Endothelial cell (in vitro differentiated cells): ENCODE results near the gene DLL4. TPM values are rescaled to one million over a fixed set of nuclear protein-coding genes. Genes with fewer than 3 reads are reported as not detected.

Experiments used
- DNase-seq: peaks from one replicate; pipeline ENCODE4 v3.0.0; 2021; ENCODE audit warnings: low spot score
- H3K27ac Mint-ChIP-seq: one replicate; pipeline ENCODE4 v1.8.0; 2021; ENCODE audit warnings: mixed read lengths, inconsistent platforms; ENCODE audit not compliant: unreplicated experiment
- H3K27me3 Mint-ChIP-seq: one replicate; pipeline ENCODE4 v1.8.0; 2021; ENCODE audit warnings: mild to moderate bottlenecking, moderate library complexity, mixed read lengths, inconsistent platforms; ENCODE audit not compliant: unreplicated experiment
- H3K36me3 Mint-ChIP-seq: one replicate; pipeline ENCODE4 v1.8.0; 2021; ENCODE audit warnings: mild to moderate bottlenecking, low read depth, mixed read lengths, inconsistent platforms; ENCODE audit not compliant: unreplicated experiment
- H3K4me1 Mint-ChIP-seq: one replicate; pipeline ENCODE4 v1.8.0; 2021; ENCODE audit warnings: mild to moderate bottlenecking, mixed read lengths, inconsistent platforms; ENCODE audit not compliant: unreplicated experiment
- H3K4me3 Mint-ChIP-seq: one replicate; pipeline ENCODE4 v1.8.0; 2021; ENCODE audit warnings: mild to moderate bottlenecking, mixed read lengths, inconsistent platforms; ENCODE audit not compliant: unreplicated experiment
- H3K9me3 Mint-ChIP-seq: one replicate; pipeline ENCODE4 v1.8.0; 2021; ENCODE audit warnings: mixed read lengths, inconsistent platforms; ENCODE audit not compliant: unreplicated experiment
- total RNA-seq: library from RNA; stranded (reverse); fragmentation: NEBNext Ultra II Directional; extraction: Animal tissue kit (Norgen Biotek cat#: 25700); gene quantifications from one replicate; pipeline ENCODE4 v1.2.1, GENCODE V29; 2021; ENCODE audit not compliant: unreplicated experiment
- TF ChIP-seq, protein P1 (sequence below): fragments of 200-600 bp; sonication (generic); IDR thresholded peaks from one replicate; pipeline ENCODE4 v1.5.0; 2021; ENCODE audit warnings: antibody characterized with exemption; ENCODE audit not compliant: unreplicated experiment

DLL4 gene
- total RNA-seq, 1 donor from 2014 or later = 257 TPM

DNA sequence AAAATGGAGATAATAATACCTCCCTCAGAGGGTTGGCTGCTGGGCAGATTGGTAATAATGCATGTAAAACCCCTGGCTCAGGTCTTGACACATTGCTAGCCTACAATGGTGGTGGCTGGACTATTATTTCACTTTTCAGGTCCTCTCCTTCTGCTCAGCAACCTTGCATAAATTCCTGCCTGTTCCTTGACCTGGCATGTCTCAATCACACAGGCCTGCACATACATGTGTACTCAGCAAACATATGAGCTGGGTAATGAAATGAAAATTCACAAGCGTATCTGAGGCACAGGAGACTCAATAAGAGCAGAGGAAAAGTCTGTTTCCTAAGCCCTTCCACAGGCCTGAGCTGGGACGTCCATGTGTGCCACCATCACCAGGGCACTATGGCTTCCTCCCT is 17.4 kb upstream of the DLL4 start:
- no peaks in the 10 kb centered on the region for H3K9me3 Mint-ChIP-seq
- H3K27ac Mint-ChIP-seq = peak overlapping the region; percentile 97
- peaks cover 79% of the 10 kb centered on the region for H3K4me1 Mint-ChIP-seq
- H3K4me3 Mint-ChIP-seq = no peak overlapping the region
- H3K36me3 Mint-ChIP-seq = peaks cover 6% of the 10 kb centered on the region
- H3K27me3 Mint-ChIP-seq = peaks cover 31% of the 10 kb centered on the region
- TF ChIP-seq, protein P1, sequence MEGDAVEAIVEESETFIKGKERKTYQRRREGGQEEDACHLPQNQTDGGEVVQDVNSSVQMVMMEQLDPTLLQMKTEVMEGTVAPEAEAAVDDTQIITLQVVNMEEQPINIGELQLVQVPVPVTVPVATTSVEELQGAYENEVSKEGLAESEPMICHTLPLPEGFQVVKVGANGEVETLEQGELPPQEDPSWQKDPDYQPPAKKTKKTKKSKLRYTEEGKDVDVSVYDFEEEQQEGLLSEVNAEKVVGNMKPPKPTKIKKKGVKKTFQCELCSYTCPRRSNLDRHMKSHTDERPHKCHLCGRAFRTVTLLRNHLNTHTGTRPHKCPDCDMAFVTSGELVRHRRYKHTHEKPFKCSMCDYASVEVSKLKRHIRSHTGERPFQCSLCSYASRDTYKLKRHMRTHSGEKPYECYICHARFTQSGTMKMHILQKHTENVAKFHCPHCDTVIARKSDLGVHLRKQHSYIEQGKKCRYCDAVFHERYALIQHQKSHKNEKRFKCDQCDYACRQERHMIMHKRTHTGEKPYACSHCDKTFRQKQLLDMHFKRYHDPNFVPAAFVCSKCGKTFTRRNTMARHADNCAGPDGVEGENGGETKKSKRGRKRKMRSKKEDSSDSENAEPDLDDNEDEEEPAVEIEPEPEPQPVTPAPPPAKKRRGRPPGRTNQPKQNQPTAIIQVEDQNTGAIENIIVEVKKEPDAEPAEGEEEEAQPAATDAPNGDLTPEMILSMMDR = no peak
- DNase-seq = no peak

DNA sequence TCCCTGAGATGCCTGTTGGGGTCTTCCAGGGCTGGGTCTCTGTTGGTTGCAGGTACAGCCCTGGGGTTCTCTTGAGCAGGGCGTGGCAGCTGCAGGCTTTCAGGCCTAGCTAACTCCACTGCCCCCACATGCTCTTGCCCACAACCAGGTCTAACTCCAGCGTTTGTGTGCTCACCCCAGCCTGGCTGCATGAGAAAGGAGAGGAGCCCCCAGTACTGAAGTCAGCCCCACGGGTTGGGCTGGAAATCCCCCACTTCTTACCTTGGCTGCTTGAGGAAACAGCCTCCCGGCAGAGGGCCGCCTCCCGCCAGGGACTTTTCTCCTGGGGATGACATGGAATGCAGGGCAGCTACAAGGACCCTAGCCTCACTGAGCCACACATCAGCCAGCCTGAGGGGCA is 16.7 kb upstream of the DLL4 start:
- no peaks in the 10 kb centered on the region for H3K9me3 Mint-ChIP-seq
- H3K4me3 Mint-ChIP-seq = no peak overlapping the region
- TF ChIP-seq, protein P1 = no peak
- no peak for DNase-seq
- H3K36me3 Mint-ChIP-seq = peaks cover 6% of the 10 kb centered on the region
- H3K4me1 Mint-ChIP-seq = peaks cover 84% of the 10 kb centered on the region
- no peak overlapping the region for H3K27ac Mint-ChIP-seq
- H3K27me3 Mint-ChIP-seq = peaks cover 36% of the 10 kb centered on the region

DNA sequence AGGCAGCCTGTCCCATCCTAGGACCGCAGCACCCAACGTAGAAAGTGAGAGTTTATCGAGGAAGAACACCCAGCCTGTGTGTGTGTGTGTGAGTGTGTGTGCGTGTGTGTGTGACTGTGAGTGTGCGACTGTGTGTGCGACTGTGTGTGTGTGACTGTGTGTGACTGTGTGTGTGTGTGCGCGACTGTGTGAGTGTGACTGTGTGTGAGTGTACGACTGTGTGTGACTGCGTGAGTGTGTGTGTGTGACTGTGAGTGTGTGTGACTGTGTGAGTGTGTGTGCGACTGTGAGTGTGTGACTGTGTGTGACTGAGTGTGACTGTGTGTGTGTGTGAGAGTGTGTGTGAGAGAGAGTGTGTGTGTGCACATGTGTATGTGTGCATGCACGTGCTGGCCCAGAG is 15.1 kb upstream of the DLL4 start:
- Mint-ChIP-seq H3K27ac (peak overlapping the region; percentile 93), H3K4me1 (peaks cover 81% of the 10 kb centered on the region), H3K4me3 (peak overlapping the region; percentile 85), H3K9me3 (no peaks in the 10 kb centered on the region), H3K36me3 (peaks cover 6% of the 10 kb centered on the region), H3K27me3 (peaks cover 40% of the 10 kb centered on the region)
- DNase-seq = no peak
- TF ChIP-seq, protein P1 = no peak

DNA sequence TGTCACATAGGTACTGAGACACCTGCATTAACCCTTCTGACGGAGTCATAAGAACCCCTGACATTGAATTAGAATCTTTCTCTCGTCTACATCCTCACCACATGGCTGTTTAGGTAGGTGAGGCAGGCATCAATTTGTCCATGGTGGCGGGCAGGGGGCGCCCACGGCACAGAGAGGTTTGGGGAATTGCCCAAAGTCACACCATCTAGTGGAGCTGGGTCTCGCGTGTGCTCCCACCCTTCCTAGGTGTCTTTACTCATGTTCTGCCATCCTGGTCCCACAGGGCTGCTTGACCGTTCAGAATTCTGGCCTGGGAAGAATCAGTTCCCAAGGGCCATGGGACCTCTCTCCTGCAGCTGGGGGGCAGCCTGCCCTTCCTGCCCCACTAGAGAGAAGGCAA is 14.7 kb upstream of the DLL4 start:
- peaks cover 6% of the 10 kb centered on the region for H3K36me3 Mint-ChIP-seq
- H3K27me3 Mint-ChIP-seq = peaks cover 36% of the 10 kb centered on the region
- H3K27ac Mint-ChIP-seq = peak overlapping the region; percentile 93
- TF ChIP-seq, protein P1 = no peak
- DNase-seq = no peak
- H3K4me1 Mint-ChIP-seq = peaks cover 79% of the 10 kb centered on the region
- H3K4me3 Mint-ChIP-seq = peak overlapping the region; percentile 85
- no peaks in the 10 kb centered on the region for H3K9me3 Mint-ChIP-seq

DNA sequence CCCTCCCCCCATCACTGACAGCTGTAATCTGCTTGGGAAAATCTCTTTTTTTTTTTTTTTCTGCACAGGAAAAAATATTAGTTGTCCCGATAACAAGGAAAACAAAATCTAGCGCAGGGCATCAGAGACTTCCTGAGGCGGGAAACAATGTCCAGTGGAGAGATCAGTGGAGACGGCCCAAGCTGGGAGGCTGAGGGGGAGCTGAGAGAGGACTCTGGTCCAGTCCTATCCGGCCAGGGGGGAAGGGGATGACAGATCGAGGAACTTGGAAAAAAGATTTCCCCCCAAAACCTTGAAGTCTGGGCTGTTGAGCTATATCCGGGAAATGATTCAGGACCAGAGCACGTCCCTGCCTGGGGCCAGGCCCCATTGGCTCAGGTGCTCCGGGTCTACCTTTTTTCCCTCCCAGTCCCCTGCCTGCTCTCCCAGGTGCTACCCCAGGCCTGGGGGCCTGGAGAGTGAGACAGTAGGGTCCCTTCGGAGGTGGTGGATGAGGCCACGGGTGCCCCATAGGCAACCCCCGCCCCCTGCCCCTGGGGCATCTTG is 14.0 kb upstream of the DLL4 start:
- Mint-ChIP-seq H3K4me3 (no peak overlapping the region), H3K36me3 (peaks cover 9% of the 10 kb centered on the region), H3K4me1 (peaks cover 77% of the 10 kb centered on the region), H3K27ac (peak overlapping the region; percentile 93), H3K9me3 (no peaks in the 10 kb centered on the region), H3K27me3 (peaks cover 34% of the 10 kb centered on the region)
- DNase-seq = no peak
- TF ChIP-seq, protein P1 = no peak
